CD4-positive, alpha-beta T cell treated with Interleukin-4 for 4 hours (primary cell): ENCODE results near the gene NCAPH2.

Source experiments
- DNase-seq: peaks from one replicate; pipeline ENCODE4 v3.0.0-alpha.2; 2020

Gene NCAPH2

DNA sequence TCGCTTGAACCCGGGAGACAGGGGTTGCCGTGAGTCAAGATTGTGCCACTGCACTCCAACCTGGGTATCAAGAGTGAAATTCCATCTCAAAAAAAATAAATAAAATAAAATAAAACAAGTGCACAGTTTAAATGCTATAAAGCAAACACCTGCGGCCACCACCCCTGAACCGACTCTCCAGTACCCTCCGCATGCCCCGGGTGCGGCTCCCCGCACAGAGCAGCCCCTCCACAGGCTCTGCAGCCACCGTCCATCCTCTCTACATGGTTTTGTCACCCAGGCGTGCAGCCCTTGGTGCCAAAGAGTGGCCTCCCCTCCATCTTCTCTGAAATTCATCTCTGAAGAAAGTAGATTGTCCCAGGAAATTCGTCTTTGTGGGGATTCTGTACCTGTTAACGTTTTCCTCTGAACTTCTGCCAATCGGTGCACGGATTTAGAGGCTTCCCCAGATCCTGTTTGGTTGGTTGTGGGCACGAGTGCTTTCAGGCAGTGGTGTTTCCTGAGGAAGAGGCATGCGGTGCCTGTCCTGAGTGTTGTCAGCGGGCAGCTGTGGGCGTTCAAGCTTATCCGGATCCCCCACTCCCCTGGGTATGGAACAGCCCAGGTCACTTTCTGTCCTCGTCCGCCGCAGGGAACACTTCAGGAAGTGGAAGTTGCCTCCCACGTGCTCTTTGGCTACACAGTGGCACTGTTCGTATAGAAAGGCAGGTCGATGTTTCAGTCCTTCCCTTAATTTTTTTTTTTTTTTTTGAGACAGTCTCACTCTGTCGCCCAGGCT, 17.3 kb upstream of the NCAPH2 start:
- DNase-seq: no peak

DNA sequence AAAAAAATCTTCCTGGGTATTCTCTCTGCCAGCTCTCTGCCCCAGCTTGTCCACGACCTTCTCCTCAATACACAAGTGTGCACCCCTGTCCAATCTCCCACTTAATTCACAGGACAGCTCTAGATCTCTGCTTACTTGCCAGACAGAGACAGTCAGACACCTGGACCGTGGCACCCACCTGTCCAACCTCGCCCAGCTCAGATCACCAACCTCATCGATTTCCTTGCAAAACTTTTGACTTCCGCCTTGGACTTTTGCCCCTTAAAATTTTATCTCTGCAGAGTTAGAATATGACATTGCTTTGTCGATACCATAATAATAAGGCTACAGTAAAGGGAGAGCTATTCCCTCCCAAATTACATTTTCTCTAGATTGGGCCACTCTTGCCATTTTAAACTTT, 10.9 kb upstream of the NCAPH2 start:
- DNase-seq: no peak

DNA sequence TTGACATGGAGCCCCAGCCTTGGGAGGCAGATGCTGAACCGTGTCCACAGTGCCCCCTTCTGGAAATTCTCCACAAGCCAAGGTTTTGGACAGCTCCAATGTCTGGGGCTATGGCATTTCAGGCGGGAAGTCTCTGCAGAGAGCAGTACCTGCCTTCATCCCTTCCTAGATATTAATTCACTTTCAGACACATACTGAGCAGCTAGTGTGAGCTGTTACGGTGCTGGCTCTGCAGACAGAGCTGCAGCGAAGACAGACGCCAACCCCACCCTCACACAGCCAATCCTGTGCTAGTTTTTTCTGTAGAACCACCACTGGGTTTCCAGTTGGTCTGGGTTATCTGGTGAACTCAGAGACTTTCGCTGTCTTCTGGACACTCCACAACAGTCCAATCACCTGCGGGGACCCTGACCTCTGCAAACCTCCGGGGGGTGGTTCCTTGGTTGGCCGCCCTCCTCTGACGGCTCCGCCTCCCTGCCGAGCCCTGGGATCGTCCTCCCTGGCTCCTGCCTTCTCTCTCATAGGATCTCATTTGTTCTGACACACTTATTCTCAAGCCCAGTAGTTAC, 9.6 kb upstream of the NCAPH2 start:
- DNase-seq: peak; percentile 73

DNA sequence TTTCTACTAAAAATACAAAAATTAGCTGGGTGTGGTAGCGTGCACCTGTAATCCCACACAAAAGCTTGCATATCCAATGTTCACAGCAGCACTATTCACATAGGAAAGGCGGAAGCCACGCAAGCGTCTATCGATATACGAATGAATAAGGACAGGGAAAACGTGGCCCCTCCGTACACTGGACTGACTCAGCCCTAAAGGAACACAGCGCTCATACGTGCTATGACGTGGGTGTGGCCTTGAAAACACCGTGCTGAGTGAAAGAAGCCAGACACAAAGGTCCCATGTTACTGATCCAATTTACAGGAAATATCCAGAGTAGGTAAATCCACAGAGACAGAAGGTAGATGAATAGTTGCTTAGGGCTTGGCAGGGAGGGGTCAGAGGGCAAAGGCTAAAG, 7.6 kb upstream of the NCAPH2 start:
- DNase-seq: no peak

DNA sequence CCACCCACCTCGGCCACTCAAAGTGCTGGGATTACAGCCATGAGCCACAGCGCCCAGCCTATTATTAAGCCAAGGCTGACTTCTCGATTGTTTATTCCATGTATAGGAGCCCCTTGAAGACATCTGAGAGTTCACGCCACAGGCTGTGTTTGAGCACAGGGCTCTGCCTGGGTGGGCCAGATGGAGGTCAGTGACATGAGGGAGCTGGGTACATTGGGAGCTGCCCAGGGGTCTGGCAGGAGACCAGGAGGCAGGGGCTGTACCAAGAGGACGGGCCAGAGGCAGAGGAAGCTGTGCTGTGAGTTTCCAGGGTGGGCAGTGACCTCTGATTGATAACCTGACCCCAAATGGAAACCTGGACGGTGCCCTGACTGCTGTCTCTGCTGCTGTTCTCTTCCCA, 5.9 kb upstream of the NCAPH2 start:
- DNase-seq: no peak

DNA sequence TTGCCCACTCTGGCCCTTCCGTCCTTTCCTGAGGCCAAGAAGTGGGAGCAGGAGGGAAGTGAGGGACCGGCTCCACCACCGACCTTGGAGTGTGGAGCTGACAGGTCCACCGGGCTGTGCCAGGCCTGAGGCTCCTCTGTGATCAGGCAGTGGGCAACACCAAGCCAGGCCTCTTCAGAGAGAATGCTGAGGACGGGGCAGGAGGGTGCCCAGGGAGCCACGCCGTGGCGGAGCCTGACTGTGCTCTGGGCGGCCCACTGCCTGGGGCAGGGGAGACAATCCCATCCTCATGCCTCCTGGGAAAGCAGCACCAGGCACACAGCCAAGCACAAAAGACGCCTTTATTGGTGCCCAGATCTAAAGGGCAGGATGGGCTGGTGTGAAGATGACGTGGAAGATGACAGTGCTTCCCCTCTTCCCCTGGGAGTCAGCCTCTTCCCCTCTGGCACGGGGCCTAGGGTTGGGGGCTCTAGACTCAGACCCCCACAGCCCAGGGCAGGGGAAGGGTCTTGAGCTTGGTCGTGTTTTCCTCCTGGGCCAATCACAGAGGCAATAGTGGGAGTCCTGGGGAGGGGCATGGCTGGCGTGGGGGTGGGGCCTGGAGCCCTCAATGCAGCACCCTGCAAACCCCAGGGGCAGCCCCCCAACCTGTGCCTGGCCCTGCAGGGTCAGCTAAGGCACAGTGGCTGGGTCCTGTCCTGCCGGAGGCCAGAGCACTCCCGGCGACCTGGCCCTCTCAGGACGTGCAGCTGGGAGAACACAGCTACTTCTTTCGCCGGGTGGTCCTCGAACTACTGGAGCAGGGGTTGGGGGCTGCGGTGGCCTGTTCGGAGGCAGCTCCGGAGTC, 5.2 kb upstream of the NCAPH2 start:
- no peak for DNase-seq

DNA sequence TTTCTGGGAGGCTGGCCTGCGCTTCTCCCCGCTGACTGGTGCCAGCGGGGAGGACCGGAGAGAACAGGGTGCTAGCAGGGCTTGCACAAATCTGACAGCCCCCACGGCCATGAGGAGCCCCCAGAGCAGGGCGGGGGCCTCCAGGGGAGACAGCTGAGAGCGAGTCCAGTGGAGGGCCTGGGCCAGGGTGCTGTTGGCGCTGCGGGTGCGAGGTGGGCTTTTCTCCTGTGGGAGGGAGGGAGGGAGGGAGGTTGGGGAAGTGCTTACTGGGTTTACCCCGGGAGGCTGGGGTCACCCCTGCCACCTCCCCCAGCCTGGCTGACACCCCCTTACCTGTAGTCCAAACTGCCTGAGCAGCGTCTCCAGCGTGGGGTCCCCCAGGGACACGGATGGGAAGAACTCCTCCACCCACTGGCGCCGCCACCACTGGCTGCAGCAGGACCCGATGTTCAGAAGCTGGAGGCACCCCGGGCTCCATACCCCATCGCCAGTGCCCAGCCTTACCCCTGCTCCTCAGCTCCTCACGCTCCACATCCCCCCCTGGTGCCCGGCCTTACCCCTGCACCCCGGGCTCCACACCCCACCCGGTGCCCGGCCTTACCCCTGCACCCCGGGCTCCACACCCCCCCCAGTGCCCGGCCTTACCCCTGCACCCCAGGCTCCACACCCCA, 4.4 kb upstream of the NCAPH2 start:
- no peak for DNase-seq

DNA sequence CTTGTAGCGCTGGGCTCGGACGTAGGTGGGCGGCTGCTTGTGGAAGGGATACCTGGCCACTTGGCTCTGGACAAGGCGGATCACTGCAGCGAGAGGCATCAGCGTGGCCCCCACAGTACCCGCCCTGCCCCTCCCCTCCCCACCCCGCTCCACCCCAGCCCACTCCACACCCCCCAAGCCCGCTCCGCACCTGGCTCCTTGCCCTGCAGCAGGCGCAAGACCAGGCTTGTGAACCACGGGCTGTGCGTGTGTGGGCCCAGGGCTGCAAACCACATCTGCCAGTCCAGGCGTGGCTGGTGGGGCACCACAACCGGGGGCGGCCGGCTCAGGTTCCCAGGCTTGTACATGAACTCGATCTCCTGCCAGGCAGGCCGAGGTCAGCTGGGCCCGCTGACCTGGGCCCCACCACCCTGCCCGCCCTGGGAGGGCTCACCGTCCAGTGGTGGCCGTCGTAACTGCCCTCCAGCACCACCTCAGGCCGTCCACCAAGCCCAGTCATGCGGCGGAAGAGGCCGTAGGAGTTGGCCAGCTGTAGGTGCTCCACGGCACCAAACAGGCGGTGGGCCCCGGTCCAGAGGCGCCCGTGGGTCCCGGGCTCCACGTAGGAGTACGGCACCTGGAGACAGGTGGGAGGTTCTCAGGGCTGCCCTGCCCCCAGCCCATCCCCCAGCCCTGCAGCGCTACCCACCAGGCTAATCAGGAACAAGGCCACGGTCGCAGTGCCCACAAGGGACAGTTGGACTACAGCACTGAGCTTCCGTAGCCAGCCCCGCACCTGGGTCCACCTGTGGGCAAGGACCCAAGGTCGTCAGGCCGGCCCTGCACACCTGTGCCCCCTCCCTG, 3.4 kb upstream of the NCAPH2 start:
- no peak for DNase-seq

DNA sequence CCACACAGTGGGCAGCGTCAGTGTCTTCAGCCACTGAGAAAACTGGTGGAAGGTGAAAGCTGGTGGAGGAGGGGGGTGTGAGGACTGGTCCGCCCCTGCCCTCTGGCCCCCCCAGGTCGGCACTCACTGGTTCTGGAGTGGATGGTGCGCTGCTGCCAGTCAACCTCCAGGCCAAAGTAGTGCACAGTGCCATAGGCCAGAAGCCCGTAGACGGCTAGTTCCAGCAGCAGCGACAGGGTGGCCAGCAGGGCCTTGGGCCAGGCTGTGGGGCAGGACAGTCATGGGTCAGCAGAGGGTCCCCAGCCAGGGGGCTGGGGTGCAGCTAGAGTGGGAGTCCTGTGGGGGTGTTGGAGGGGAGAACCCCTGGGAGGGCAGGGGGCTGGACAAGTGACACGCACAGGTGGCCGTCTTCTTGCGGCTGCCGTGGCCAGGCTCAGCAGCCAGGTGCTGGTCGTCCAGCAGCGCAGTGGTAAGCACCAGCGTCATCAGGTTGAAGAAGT, 2.7 kb upstream of the NCAPH2 start:
- no peak for DNase-seq

DNA sequence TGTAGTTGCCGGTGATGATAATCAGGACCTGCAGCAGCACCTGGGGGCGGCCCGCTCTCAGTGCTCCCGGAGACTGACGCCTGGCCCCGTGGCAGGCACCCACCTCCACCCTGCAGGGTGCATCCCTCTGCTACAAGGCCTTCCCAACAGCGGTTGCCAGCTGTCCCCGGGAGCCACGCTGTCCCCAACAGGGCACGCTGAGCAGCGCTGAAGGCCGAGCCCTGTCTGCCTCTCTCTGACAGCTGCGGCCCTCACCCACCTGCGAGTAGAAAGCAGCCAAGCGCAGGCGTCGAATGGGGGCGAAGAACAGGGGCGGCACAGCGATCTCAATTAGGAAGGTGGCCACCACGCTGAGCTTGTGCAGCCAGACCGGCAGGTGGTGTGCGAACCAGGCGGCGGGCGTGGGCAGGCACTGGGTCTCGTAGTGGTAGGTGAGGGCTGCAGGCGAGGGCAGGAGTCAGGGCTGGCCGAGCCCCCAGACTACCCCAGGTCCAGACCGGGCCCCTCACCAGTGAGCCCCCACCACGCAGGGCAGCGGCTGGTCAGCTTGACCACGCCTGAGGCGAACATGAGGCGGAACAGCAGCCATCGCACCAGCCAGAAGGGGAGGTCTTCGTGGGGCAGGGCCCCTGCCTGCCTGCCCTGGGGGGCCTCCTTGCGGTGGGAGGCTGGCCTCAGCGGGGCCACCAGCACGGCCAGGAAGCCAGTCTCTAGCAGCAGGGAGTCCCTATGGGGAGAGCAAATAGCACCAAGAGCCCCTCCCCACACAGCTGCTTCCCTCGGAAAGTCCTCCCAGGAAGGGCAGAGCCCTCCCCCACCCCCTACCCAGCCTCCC, 2.0 kb upstream of the NCAPH2 start:
- DNase-seq: no peak

DNA sequence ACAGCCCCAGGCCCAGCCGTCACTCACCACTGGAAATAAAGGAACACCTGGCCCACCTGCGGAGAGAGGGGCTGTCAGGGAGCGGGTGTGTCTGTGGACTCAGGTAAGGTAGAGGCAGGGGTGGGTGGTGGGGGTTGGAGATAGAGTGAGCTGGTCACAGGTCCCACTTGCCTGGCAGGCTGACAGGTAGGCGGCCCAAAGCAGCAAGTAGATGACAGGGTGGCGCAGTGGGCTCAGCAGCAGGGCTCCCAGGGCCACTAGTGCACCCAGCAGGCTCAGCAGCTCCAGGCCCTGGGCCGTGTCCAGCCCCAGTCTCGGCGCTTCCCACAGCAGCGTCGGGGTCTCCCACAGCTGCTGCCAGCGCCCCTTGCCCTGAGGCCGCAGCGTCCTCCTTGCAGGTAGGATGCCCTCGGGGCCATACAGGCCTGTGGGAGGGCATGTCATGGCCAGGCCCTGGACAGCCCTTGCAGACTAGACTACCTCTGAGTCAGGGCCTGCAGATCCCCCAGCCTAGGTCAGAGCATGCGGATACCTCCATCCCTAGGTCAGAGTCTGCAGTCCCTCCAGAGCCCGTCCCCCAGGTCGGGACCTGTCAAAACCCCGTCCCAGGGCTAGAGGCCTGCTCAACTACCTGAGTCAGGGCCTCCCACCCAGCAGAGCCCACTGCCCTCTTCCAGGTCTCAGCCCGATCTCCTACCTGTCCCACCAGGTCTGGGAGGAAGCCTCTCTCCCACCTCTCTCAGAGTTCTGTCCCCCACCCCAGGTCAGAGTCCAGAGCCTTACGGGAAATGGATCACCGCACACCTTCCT, 1.2 kb upstream of the NCAPH2 start:
- no peak for DNase-seq

DNA sequence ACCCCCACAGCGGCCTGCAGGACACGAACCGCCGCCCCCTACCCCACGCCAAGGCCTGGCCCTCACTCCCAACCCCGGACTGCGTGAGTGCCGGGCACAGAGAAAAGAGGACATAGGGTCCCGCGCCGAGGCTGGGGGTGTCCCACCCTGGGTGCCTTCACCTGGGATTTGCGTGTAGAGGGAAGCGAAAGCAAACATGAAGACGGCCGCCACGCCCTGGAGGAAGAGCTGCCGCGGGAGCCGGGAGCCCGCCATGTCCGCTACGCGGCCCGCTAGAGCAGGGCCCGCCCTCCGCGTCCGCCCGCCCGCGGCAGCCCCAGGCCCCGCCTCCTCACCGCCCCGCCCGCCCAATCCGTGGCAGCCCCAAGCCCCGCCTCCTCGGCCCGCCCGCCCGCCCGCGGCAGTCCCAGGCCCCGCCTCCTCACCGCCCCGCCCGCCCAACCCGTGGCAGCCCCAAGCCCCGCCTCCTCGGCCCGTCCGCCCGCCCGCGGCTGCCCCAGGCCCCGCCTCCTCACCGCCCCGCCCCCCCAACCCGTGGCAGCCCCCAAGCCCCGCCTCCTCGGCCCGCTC, 518 bp upstream of the NCAPH2 start, which contains the start of gene LMF2:
Gene LMF2 (minus strand): TSS at position 282 of the 570 bp plus-strand sequence. CDS start 27 bp downstream, at position 255.
- DNase-seq: peak; percentile 87

DNA sequence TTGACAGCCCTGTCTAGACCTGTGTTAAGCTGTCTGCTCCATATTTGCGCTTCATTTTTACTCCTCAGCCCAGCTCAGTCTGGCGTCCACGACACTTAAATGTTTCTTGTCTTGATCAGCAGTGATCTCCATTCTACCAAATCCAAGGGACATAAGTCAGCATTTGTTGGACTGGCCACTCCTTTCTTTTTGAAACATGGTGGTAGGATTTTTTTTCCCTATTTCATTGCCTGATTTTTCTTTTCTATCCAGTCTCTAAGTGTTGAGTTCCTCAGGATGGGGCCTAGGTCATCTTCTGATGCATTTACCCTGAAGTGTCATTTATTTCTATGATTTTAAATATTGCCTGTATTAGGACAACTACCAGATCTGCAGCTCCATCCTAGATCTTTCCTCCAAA, 873 bp downstream of the NCAPH2 start:
- DNase-seq: no peak

DNA sequence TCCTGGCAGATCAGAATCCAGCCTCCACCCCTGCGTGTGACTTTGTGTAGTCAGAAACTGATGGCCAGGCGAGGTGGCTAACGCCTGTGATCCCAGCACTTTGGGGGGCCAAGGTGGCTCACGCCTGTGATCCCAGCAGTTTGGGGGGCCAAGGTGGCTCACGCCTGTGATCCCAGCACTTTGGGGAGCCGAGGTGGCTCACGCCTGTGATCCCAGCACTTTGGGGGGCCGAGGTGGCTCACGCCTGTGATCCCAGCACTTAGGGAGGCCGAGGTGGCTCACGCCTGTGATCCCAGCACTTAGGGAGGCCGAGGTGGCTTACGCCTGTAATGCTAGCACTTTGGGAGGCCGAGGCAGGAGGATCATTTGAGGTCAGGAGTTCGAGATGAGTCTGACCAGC, 5.2 kb downstream of the NCAPH2 start:
- DNase-seq: no peak

DNA sequence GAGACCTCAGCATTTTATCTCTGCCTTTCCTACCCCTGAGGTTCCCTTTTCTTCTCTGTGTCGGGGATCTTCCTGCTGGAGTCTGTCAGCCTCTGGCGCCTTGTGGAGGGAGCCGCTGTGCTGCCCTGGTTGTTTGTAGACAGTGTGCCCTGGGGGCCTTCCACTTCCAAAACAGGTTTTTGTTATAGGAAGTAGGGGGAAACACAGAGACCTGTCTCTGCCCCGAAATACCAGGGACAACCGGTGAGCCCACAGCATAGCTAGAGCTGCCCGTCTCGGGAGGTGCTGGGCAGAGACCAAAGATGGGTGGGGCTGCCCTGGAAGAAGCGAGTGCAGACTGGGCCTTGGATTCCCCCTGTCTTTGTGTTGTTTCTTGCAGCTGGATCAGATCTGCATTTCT, 8.0 kb downstream of the NCAPH2 start:
- no peak for DNase-seq

DNA sequence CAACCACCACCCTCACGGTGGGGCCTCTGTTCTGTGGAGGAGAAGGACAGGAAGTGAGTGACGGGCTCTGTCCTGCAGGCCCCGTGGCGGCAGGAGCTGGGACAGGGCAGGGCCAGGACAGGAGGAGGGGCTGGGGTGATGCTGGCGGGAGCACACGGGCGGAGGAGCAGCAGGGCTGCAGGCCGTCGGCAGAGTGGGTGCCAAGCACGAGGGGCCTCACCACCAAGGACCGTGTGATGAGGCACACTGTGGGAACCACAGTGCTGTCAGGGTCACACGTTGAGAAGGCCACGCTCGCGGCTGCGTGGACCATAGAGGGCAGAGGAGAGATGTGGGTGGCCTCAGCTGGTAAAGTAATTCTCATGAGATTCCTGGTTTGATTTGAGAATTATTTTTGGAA, 8.9 kb downstream of the NCAPH2 start:
- no peak for DNase-seq

DNA sequence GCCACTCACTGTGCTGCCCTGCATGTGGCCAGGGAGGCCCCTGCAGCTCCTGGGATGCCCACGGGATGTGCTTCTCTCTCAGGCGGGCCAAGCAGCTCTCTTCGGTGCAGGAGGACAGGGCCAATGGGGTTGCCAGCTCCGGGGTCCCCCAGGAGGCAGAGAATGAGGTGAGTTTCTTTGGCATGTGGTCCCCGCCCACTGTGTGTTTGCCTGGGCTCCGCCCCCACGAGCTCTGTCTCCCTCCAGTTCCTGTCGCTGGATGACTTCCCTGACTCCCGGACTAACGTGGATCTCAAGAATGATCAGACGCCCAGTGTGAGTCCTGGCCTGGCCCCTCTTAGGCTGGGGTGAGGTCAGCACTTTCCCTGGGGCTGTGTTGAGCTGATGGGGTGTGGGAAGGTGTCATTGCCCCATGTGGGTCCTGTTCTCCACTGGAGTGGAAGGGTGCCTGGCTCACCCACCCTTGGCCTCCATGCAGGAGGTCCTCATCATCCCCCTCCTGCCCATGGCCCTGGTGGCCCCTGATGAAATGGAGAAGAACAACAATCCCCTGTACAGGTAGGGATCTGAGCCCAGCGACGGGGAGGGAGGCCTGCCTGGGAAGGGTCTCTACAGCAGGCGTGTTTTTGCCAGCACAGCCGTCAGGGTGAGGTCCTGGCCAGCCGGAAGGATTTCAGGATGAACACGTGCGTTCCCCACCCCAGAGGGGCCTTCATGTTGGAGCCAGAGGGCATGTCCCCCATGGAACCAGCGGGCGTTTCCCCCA, 9.7 kb downstream of the NCAPH2 start:
- no peak for DNase-seq

DNA sequence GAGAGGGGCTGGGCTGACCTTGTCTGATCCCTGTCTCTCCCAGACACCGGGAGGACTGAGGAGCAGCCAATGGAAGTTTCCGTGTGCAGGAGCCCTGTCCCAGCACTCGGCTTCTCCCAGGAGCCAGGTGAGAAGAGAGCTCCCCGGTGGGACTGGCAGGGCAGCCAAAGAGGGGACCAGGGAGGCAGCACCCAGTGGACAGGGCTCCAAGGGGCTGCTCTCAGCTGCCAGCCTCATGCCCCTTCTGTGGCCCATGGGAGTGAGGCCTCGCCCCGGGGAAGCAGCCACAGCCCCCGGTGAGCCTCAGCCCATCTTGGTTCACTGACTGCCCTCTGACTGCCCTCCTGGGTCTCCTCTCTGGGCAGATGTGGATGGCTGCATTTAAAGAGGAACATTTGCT, 10.6 kb downstream of the NCAPH2 start:
- no peak for DNase-seq

DNA sequence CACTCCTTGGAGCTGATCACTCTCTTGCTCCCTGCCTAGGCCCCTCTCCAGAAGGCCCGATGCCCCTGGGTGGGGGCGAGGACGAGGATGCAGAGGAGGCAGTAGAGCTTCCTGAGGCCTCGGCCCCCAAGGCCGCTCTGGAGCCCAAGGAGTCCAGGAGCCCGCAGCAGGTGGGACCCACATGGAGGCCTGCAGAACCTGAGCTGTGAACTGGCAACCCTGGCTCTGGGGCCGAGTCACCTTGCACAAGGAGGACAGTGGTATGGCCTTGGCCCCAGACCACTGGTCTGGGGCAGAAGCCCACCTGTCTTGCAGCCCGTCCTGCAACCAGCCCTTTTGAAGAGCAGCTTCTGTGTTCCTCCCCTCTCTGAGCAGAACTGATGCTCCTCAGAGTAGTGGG, 11.1 kb downstream of the NCAPH2 start:
- no peak for DNase-seq
